NT2/D1 (cell line): Measurements from ENCODE around the gene OR52B4.

Experiments
- SUZ12 ChIP-seq: IDR thresholded peaks from 2 replicates; pipeline ENCODE4 v1.6.1; 2011; ENCODE audit not compliant: insufficient read length, insufficient read depth; ENCODE audit errors: extremely low read depth
- YY1 ChIP-seq: IDR thresholded peaks from 2 replicates; pipeline ENCODE4 v1.6.1; 2011; ENCODE audit not compliant: insufficient read length, insufficient read depth
- ZNF274 ChIP-seq: IDR thresholded peaks from 2 replicates; pipeline ENCODE4 v1.6.1; 2011; ENCODE audit warnings: mild to moderate bottlenecking, low read depth, low read length

DNA sequence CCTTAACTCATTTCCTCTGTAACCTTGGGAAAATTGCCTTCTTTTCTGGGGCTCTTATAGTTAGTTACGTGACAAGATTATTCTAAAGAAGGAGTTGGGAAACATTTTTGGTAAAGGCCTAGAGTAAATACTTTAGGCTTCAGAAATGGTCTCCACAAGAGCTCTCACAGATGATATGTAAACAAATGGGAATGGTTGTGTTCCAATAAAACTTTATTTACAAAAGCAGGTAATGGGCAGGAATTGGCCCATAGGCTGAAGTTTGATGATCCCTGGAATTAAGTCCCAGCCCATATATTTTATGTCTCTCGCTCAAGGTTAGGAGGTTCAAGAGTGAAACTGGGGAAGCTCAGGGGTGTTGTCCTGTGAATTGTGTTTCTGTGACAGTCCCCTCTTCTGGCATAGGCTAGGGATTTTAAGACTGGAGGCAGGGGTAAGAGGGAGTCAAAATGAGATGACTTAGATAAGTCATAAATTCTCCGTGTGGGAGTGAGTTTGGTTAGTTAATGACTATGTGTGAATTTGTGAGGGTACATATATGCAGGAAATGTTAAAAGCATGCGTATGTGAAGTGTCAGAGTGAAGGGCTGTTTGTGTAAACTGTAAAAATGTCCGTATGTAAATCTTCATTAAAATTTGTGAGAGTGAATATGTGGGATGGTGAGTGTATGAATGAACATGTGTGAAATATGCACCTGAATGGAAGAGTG is 7.4 kb upstream of the OR52B4 start:
- no peak for TF ChIP-seq YY1
- TF ChIP-seq ZNF274, result no peak
- no peak for TF ChIP-seq SUZ12
